H9 (cell line): ENCODE measurements around the gene CERS3. TPM values are rescaled to one million over a fixed set of nuclear protein-coding genes. Genes with fewer than 3 reads are reported as not detected.

Source experiments
- DNase-seq: peaks from one replicate; pipeline ENCODE4 v3.0.0-alpha.2; 2017
- H2AFZ ChIP-seq: one replicate; pipeline ENCODE4 v1.6.1; 2013; ENCODE audit warnings: mild to moderate bottlenecking, low read length, control low read depth, moderate library complexity
- H2AK5ac ChIP-seq: 2 replicates; pipeline ENCODE4 v1.6.1; 2013; ENCODE audit warnings: low read length, control low read depth, mixed read lengths; ENCODE audit not compliant: insufficient read length
- H2BK120ac ChIP-seq: one replicate; pipeline ENCODE4 v1.6.1; 2013; ENCODE audit warnings: low read depth, mild to moderate bottlenecking, low read length, control low read depth, inconsistent platforms; ENCODE audit not compliant: poor library complexity, severe bottlenecking
- H2BK12ac ChIP-seq: 2 replicates; pipeline ENCODE4 v1.6.1; 2013; ENCODE audit warnings: low read length, control low read depth, mixed read lengths, low read depth; ENCODE audit not compliant: insufficient read length
- H2BK15ac ChIP-seq: 2 replicates; pipeline ENCODE4 v1.6.1; 2013; ENCODE audit warnings: low read depth, low read length, control low read depth
- H2BK20ac ChIP-seq: one replicate; pipeline ENCODE4 v1.6.1; 2013; ENCODE audit warnings: low read depth, mild to moderate bottlenecking, low read length, control low read depth, inconsistent platforms; ENCODE audit not compliant: poor library complexity, severe bottlenecking
- H2BK5ac ChIP-seq: 2 replicates; pipeline ENCODE4 v1.6.1; 2013; ENCODE audit warnings: low read length, control low read depth, mixed read lengths; ENCODE audit not compliant: insufficient read length
- H3K14ac ChIP-seq: 2 replicates; pipeline ENCODE4 v1.6.1; 2013; ENCODE audit warnings: low read length, control low read depth; ENCODE audit not compliant: insufficient read depth
- H3K18ac ChIP-seq: 2 replicates; pipeline ENCODE4 v1.6.1; 2013; ENCODE audit warnings: low read depth, mild to moderate bottlenecking, mixed read lengths, low read length, control low read depth; ENCODE audit not compliant: insufficient read length
- H3K23ac ChIP-seq: 2 replicates; pipeline ENCODE4 v1.6.1; 2013; ENCODE audit warnings: low read length, control low read depth, mixed read lengths, low read depth; ENCODE audit not compliant: insufficient read length
- H3K23me2 ChIP-seq: 2 replicates; pipeline ENCODE4 v1.6.1; 2013; ENCODE audit warnings: low read depth, mild to moderate bottlenecking, mixed read lengths, low read length, control low read depth; ENCODE audit not compliant: insufficient read length, poor library complexity, severe bottlenecking
- H3K27ac ChIP-seq: 2 replicates; pipeline ENCODE4 v1.5.1; 2013; ENCODE audit warnings: low read length, control low read depth, mixed read lengths, low read depth; ENCODE audit not compliant: insufficient read length
- H3K27me3 ChIP-seq: 2 replicates; pipeline ENCODE4 v1.6.1; 2013; ENCODE audit warnings: low read length, control low read depth, inconsistent platforms; ENCODE audit not compliant: insufficient read depth
- H3K4ac ChIP-seq: 2 replicates; pipeline ENCODE4 v1.6.1; 2013; ENCODE audit warnings: low read depth, mild to moderate bottlenecking, control low read depth, inconsistent platforms, low read length, moderate library complexity
- H3K4me1 ChIP-seq: 2 replicates; pipeline ENCODE4 v1.6.1; 2013; ENCODE audit warnings: low read length, control low read depth, inconsistent platforms; ENCODE audit not compliant: insufficient read depth
- H3K4me2 ChIP-seq: 2 replicates; pipeline ENCODE4 v1.6.1; 2013; ENCODE audit warnings: low read length, control low read depth, mixed read lengths; ENCODE audit not compliant: insufficient read length, insufficient read depth
- H3K56ac ChIP-seq: 2 replicates; pipeline ENCODE4 v1.6.1; 2013; ENCODE audit warnings: low read depth, mild to moderate bottlenecking, mixed read lengths, low read length, control low read depth; ENCODE audit not compliant: insufficient read length
- H3K79me1 ChIP-seq: 2 replicates; pipeline ENCODE4 v1.6.1; 2013; ENCODE audit warnings: low read depth, mild to moderate bottlenecking, moderate library complexity, low read length, control low read depth, inconsistent platforms; ENCODE audit not compliant: insufficient read depth, poor library complexity, severe bottlenecking
- H3K79me2 ChIP-seq: 2 replicates; pipeline ENCODE4 v1.6.1; 2013; ENCODE audit warnings: low read length, control low read depth, inconsistent platforms; ENCODE audit not compliant: insufficient read depth
- H3K9ac ChIP-seq: 2 replicates; pipeline ENCODE4 v1.6.1; 2013; ENCODE audit warnings: low read length, control low read depth, mixed read lengths; ENCODE audit not compliant: insufficient read length; ENCODE audit errors: extremely low read depth
- H3K9me3 ChIP-seq: one replicate; pipeline ENCODE4 v1.6.1; 2013; ENCODE audit warnings: low read depth, low read length, inconsistent platforms; ENCODE audit not compliant: control insufficient read depth
- H3T11ph ChIP-seq: one replicate; pipeline ENCODE4 v1.6.1; 2013; ENCODE audit warnings: mild to moderate bottlenecking, low read length, control low read depth, inconsistent platforms
- H4K20me1 ChIP-seq: one replicate; pipeline ENCODE4 v1.6.1; 2013; ENCODE audit not compliant: control insufficient read depth, insufficient read length, insufficient read depth
- H4K5ac ChIP-seq: 2 replicates; pipeline ENCODE4 v1.6.1; 2013; ENCODE audit warnings: low read depth, mild to moderate bottlenecking, mixed read lengths, low read length, control low read depth; ENCODE audit not compliant: insufficient read length
- H4K8ac ChIP-seq: replicated peaks from 2 replicates; pipeline ENCODE4 v1.6.1; 2013; ENCODE audit warnings: low read length, control low read depth, mixed read lengths, low read depth; ENCODE audit not compliant: insufficient read length
- H4K91ac ChIP-seq: 2 replicates; pipeline ENCODE4 v1.6.1; 2013; ENCODE audit warnings: low read depth, mild to moderate bottlenecking, moderate library complexity, mixed read lengths, low read length, control low read depth; ENCODE audit not compliant: insufficient read length
- H3K27ac Mint-ChIP-seq, 3 experiments: 2 replicates in 2 of 3; 3 replicates in 1 of 3; pipeline ENCODE4 v1.8.0; 2020 to 2021; ENCODE audit warnings: mixed read lengths in 3 of 3, mild to moderate bottlenecking in 1 of 3, moderate library complexity in 1 of 3
- H3K27me3 Mint-ChIP-seq: 2 replicates; pipeline ENCODE4 v1.8.0; 2021; ENCODE audit warnings: low read depth, mild to moderate bottlenecking, moderate library complexity, mixed read lengths
- H3K36me3 Mint-ChIP-seq, 3 experiments: 2 replicates in 2 of 3; 3 replicates in 1 of 3; pipeline ENCODE4 v1.8.0; 2020 to 2021; ENCODE audit warnings: low read depth in 3 of 3, mixed read lengths in 3 of 3; ENCODE audit not compliant: insufficient read depth in 1 of 3
- H3K4me1 Mint-ChIP-seq, 2 experiments: 2 replicates each; pipeline ENCODE4 v1.8.0; 2020; ENCODE audit warnings: mixed read lengths in 2 of 2
- H3K4me3 Mint-ChIP-seq, 2 experiments: 2 replicates in 1 of 2; 3 replicates in 1 of 2; pipeline ENCODE4 v1.8.0; 2020 to 2021; ENCODE audit warnings: mild to moderate bottlenecking in 2 of 2, mixed read lengths in 2 of 2, moderate library complexity in 1 of 2
- H3K9me3 Mint-ChIP-seq, 2 experiments: 2 replicates in 1 of 2; 3 replicates in 1 of 2; pipeline ENCODE4 v1.8.0; 2020; ENCODE audit warnings: mild to moderate bottlenecking in 2 of 2, mixed read lengths in 2 of 2, moderate library complexity in 1 of 2
- CTCF ChIP-seq: fragments of 200-600 bp; sonication (generic); conservative IDR thresholded peaks from 3 replicates; pipeline ENCODE4 v1.8.0; 2021; ENCODE audit warnings: antibody characterized with exemption, mild to moderate bottlenecking
- WGBS: extraction: QIAGEN DNeasy Blood & Tissue Kit; methylation state at CpG from one replicate; pipeline ENCODE4 v1.1.7; 2013; ENCODE audit warnings: missing lambda C conversion rate, low lambda C conversion rate, mixed read lengths; ENCODE audit not compliant: insufficient read length; ENCODE audit errors: extremely low coverage; 5-methylcytosine and 5-hydroxymethylcytosine counted together
- total RNA-seq: library from RNA; stranded (reverse); gene quantifications from 2 replicates; pipeline ENCODE4 v1.2.1, GENCODE V29; 2021

Gene CERS3
- total RNA-seq, 1 experiment from 2014 or later, result 1.4 TPM

GRCh38 chr15:100501117-100501516 is 27.6 kb downstream of the CERS3 start:
- Mint-ChIP-seq H3K9me3 (no peaks in the 10 kb centered on the region; a peak in 1 of 5 replicates), H3K4me3 (no peak overlapping the region), H3K4me1 (no peaks in the 10 kb centered on the region), H3K27ac (no peak overlapping the region), H3K27me3 (peaks cover 4% of the 10 kb centered on the region; the same call in 1 of the 2 replicates), H3K36me3 (no peaks in the 10 kb centered on the region)
- no peak for DNase-seq
- Histone ChIP-seq H3K18ac (no peak overlapping the region), H2BK120ac (no peak overlapping the region), H3K4ac (no peak overlapping the region), H2BK15ac (no peak overlapping the region), H3K9me3 (no peaks in the 10 kb centered on the region), H3K9ac (no peak overlapping the region), H3K27me3 (no peaks in the 10 kb centered on the region), H3T11ph (no peak overlapping the region), H3K4me2 (no peak overlapping the region), H4K91ac (no peak overlapping the region), H3K14ac (no peak overlapping the region), H3K27ac (no peak overlapping the region), H3K4me1 (no peaks in the 10 kb centered on the region), H2BK12ac (no peak overlapping the region), H3K23ac (no peak overlapping the region), H2BK20ac (no peak overlapping the region), H4K8ac (no peak overlapping the region), H2AK5ac (no peak overlapping the region), H2AFZ (no peak overlapping the region), H3K56ac (no peak overlapping the region), H3K79me2 (no peaks in the 10 kb centered on the region), H3K23me2 (no peaks in the 10 kb centered on the region), H4K20me1 (no peaks in the 10 kb centered on the region), H4K5ac (no peak overlapping the region), H3K79me1 (no peaks in the 10 kb centered on the region), H2BK5ac (no peak overlapping the region)
- no peak for TF ChIP-seq CTCF
- WGBS, result no CpG with 5 or more reads among the region's 5 CpGs
